T follicular helper cell (primary cell): ENCODE results near the gene PEG3.

Experiments
- DNase-seq: peaks from one replicate; pipeline ENCODE4 v3.0.0-alpha.2; 2020; ENCODE audit warnings: low read depth

PEG3 gene

DNA sequence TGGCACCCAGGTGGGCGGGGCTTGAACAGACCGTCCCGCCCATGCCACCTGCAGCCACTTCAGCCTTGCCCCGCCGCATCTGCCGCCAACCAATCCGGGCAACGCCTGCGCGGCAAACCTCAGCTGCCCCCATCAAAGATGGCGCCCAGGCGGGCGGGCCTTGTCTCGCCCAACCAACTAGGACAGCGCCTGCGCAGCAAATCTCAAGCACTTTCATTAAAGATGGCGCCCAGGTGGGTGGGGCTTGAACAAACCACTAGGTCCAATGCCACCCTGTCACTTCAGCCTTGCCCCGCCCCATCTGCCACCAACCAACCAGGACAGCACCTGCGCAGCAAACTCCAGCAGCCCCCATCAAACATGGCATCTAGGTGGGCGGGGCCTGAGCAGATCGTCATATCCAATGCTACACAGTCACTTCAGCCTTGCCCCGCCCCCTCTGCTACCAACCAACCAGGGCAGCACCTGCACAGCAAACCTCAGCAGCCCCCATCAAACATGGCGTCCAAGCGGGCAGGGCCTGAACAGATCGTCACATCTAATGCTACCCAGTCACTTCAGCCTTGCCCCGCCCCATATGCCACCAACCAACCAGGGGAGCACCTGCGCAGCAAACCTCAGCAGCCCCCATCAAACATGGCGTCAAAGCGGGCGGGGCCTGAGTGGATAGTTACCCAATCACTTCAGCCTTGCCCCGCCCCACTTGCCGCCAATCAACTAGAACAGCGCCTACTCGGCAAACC, 1.4 kb downstream of the PEG3 start:
- DNase-seq = no peak

DNA sequence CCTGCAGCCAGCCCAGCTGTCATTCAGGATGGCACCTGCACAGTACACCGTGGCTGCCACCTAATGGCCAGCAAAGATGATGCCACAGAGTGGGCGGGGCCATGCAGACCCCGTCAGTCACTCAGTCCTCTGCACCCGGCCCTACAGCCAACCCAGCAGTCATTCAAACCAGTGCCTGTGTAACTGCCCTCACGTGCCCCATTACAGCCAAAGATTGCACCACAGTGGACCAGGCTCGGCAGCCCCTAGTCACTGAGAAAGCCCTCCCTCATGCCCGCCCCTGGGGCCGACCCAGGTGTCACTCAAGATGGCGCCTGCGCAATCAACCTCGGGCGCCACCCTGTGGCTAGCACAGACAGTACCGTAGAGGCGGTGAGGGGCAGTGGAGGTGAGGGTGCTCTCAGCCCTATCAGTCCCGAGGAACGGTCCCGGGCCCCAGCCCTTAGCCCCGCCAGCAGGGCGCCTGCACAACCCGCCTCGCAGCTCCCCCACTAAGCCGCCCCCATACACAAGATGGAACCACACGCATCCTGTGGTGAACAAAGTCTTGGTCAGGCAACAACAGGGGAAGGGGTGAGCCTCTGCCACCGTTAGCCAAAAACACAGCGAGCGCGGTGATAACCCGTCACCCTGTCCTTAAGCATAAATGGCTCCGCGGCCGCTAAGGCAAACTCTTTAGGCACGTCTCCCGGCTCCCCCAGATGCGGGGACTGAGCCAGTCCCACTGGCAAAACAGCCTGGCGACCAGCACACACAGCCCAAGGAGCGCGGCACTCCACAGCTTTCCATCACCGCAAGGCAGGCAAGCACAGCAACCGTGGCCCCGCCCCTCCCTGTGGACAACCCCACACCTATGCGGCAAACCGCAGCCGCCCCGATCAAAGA, 2.3 kb downstream of the PEG3 start:
- DNase-seq = no peak

- DNase-seq = no peak
Measured at GRCh38 chr19:56837492-56838023, 3.0 kb downstream of the PEG3 start.

GRCh38 chr19:56837004-56837403, 3.5 kb downstream of the PEG3 start:
- no peak for DNase-seq

DNA sequence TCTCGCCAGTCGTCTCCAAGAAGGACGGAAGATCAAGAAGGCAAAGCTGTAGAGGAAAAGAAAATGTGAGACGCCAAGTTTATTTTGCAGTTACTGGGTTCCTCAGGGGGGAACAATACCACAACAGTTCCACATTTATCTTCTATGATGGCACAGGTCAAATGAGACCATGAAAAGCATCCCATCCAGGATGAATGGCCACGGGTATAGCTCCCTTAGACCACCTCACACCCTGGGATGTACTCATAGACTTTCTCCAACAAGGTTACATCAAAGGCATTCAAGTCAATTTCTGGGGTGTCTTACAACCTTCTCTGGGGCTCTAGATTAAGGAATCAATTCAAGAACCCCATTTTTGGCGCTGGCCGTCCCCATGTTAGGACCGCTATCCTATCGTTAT, 4.5 kb downstream of the PEG3 start:
- DNase-seq = no peak

DNA sequence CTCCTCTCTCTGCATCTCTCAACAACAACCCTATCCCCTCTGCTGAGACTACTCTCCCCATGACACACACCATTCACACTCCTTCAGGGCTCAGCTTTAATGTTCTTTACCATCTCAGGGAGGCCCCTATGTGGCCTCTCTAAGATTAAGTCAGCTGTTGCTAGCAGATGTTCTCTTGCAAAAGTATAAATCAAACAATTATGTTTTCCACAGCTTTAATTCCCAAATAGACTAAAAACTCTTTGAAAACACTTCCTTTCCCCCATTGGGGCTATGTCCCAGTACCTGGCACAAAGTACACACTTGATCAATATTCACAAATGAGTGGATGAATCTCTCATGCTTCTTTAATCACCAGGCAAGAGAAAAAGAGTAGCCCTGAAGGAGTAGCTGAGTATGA, 5.1 kb downstream of the PEG3 start:
- DNase-seq = no peak

GRCh38 chr19:56834564-56835375, 5.8 kb downstream of the PEG3 start:
- no peak for DNase-seq

DNA sequence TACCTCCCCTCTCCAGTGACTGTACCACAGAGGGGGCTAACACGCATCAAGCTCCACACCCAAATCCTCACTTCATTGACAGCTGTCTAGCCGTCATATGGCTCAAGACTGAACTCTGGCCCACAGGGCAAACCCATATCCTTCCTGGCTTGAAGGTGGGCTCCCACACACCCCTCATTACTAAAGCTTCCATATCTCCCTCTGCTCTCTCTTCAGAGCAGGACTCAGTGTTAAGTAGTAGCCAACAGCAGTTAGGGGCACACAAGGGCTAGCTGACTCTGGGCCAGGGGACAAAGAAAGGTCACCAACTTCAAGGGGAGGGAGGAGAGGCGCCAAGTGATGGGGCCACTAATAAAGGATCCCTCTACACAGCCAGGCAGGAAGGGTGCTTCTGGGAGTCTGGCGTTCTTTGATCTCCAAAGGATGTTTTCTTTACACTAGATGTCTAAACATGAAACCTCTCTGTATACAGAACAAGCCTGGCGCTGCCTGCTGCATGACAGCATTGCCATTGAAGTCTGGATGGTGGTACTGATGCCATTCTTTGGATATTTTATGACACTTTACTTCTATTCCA, 8.1 kb downstream of the PEG3 start:
- no peak for DNase-seq

- DNase-seq = no peak
Measured at GRCh38 chr19:56831255-56831654, 9.3 kb downstream of the PEG3 start.

DNA sequence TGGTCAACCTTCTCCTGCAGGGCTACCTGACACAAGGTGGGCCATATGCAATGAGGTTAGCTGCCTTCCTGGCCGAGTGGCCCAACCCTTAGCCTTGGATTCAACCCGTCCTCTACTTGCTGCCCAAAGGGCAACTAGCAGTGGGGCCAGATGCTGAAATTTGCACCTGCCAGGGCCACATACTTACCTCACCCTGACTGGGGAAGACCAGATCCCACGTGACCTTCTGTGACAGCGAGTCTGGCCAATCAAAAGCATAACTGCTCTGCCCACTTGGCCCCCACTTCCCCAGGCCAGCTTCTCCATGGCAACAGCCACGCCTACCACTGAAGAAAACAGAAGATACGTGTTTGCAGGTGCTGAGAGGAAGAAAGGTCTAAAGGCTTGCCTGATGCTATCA, 10.9 kb downstream of the PEG3 start:
- DNase-seq = no peak

- no peak for DNase-seq
Measured at GRCh38 chr19:56827708-56828107, 12.8 kb downstream of the PEG3 start.

- DNase-seq = no peak
Measured at GRCh38 chr19:56823956-56824355, 16.6 kb downstream of the PEG3 start.

GRCh38 chr19:56823417-56823816, 17.1 kb downstream of the PEG3 start:
- no peak for DNase-seq

GRCh38 chr19:56822755-56823154, 17.8 kb downstream of the PEG3 start:
- no peak for DNase-seq

DNA sequence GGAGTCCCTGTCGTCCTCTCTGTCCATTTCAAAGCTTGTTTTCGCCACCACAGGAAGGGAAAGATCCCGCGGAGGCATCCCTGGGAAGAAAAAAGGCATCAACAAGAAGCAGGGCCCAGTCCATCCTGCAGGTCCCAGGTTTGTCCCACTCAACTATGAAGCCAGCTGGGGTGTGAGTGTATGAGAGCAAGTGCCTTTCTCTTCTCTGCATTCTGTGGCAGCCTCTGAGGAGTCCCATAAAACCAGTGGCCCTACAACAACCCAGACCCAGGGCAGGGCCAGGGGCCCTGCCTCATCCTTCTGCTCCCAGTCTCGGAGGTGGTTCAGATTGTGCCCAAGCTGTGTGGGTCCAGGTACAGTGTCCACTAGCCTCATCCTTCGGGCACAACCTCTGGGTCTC, 18.9 kb downstream of the PEG3 start:
- DNase-seq = no peak

- no peak for DNase-seq
Measured at GRCh38 chr19:56821209-56821608, 19.3 kb downstream of the PEG3 start.

DNA sequence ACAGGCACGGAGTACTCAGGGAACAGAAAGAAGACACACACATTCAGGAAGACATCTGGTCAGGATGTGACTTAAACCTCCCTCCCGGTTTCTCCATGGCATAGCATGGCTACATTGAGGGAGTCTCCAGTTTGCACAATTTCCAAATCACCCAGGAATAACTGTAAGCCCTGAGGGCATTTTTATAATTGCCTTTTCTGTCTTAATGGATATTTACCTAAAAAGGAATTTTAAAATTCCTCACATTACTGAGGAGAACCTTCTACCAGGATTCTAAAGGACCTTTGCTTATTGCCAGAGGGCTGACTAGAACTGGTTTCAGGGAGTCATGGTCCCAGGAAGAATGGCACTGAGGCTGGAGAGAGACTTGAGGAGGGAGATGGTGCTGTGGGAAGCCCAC, 21.4 kb downstream of the PEG3 start:
- DNase-seq = no peak

GRCh38 chr19:56814656-56815055, 25.9 kb downstream of the PEG3 start:
- DNase-seq = no peak

DNA sequence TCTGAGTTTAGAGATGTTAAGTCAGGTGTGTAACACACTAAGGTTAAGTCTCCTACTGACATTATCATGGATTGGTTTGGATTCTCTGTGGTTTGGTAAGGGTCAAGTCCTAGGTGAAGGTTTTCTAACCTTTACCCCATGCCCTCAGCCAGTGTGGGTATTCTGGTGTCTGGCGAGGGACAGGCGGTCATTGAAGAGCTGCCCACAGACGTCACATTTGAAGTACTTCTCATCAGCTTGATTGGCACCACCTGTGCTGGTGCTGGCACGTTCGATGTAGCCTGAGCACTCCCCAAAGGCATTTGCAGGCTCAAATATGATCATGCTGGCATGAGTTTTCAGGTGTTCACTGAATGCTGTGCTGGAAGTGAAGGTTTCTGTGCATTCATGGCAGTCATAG, 27.0 kb downstream of the PEG3 start:
- DNase-seq = no peak

- DNase-seq = no peak
Measured at GRCh38 chr19:56811480-56811879, 29.0 kb downstream of the PEG3 start.

- no peak for DNase-seq
Measured at GRCh38 chr19:56810260-56810659, 30.3 kb downstream of the PEG3 start.
